Measurements from ENCODE around the gene C16orf92.

Gene C16orf92

DNA sequence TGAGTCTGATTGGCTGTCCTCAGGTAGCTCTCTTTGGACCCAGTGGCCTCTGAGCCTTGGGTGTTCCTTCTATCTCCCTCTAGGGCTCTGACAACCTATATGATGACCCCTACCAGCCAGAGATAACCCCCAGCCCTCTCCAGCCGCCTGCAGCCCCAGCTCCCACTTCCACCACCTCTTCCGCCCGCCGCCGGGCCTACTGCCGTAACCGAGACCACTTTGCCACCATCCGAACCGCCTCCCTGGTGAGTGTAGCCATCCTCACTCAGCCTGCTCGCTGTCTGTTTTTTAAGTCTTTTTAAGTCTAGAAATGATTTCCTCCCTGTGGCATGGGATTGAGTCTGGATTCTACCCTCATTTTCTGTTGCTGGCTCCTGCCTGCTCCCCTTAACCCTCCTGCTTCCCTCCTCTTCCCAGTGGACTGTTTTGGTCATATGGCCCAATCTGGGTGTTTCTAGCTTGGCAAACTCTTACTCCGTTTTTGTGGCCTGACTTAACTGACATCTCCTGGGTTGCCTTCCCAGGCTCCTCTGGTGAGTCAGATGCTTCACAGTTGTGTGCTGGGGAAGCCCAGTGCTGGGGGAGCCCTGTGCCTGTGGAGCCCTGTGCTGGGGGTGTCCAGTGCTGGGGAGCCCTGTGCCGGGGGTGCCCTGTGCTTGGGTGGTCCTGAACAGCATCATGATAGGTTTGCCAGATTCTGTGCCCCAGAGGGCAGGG lies 39.4 kb upstream of the C16orf92 start:
- Histone ChIP-seq H3K9me3 (ENCODE audit: control insufficient read depth in 1 of 2, low read length in 2 of 2) (no peaks in the 10 kb centered on the region), H3K36me3 (ENCODE audit: control insufficient read depth in 1 of 2, insufficient read depth in 2 of 2, low read length in 2 of 2) (peaks cover 85 to 99% of the 10 kb centered on the region in 2 donors), H3K27me3 (ENCODE audit: low read depth, low read length) (no peaks in the 10 kb centered on the region), H3K27ac (ENCODE audit: low read length) (no peak overlapping the region), H3K4me1 (ENCODE audit: control insufficient read depth in 1 of 2, insufficient read depth in 2 of 2, low read length in 2 of 2) (no peaks in the 10 kb centered on the region), H3K4me3 (ENCODE audit: low read depth in 1 of 2, low read length in 2 of 2) (no peak overlapping the region)

DNA sequence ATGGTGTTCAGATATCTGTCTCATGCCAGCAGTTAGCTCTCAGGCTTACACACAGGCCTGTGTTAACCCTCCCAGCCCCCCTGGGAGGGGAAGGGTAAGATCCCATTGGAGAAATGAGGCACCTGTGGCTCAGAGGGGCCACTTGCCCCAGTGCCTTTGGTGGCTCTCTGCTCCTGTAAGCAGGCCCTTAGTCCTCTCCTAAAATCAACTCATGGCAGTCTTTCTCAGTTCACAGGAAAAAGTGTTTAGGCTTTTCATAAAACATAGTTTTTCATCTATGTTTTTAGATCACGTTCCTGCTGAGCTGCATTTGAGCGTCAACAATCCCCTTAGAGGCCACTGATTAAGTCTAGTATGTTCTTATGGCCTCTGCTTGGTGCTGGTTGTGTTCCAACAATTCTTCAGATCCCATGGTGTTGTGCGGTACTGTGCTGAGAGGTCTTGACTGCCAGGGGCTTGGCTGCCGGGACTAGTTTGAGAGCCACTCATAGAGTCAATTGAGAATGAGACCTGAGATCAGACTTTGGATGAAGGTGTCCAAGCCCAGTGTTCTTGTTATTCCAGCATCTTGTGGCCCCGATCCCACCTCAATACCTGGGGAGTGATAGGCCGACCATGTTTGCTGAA lies 38.7 kb upstream of the C16orf92 start:
- Histone ChIP-seq H3K27ac (ENCODE audit: low read length) (no peak overlapping the region), H3K9me3 (ENCODE audit: control insufficient read depth in 1 of 2, low read length in 2 of 2) (no peaks in the 10 kb centered on the region), H3K4me1 (ENCODE audit: control insufficient read depth in 1 of 2, insufficient read depth in 2 of 2, low read length in 2 of 2) (no peaks in the 10 kb centered on the region), H3K27me3 (ENCODE audit: low read depth, low read length) (no peaks in the 10 kb centered on the region), H3K36me3 (ENCODE audit: control insufficient read depth in 1 of 2, insufficient read depth in 2 of 2, low read length in 2 of 2) (peaks cover 79 to 98% of the 10 kb centered on the region in 2 donors), H3K4me3 (ENCODE audit: low read depth in 1 of 2, low read length in 2 of 2) (no peak overlapping the region)

DNA sequence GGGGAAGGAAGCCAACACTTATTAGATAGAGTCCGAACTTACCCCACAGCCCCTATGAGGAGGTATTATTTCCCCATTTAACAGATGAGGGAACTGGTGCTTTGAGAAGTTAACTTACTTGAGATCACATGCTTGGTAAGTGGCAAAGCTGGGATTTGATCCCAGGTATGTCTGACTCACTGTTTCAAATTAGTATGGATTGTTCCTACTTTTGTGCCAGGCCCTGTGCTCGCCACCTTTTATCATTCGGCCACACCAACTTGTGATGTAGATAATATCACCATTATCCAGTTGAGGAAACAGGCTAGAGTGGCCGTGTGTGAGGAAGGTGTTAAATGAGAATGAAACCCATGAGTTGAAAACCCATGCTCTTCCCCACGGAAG lies 38.2 kb upstream of the C16orf92 start:
- H3K4me3 ChIP-seq (ENCODE audit: low read depth in 1 of 2, low read length in 2 of 2) = no peak overlapping the region
- H3K27me3 ChIP-seq (ENCODE audit: low read depth, low read length) = no peaks in the 10 kb centered on the region
- no peaks in the 10 kb centered on the region for H3K4me1 ChIP-seq (ENCODE audit: control insufficient read depth in 1 of 2, insufficient read depth in 2 of 2, low read length in 2 of 2)
- no peaks in the 10 kb centered on the region for H3K9me3 ChIP-seq (ENCODE audit: control insufficient read depth in 1 of 2, low read length in 2 of 2)
- no peak overlapping the region for H3K27ac ChIP-seq (ENCODE audit: low read length)
- H3K36me3 ChIP-seq (ENCODE audit: control insufficient read depth in 1 of 2, insufficient read depth in 2 of 2, low read length in 2 of 2) = peaks cover 79 to 98% of the 10 kb centered on the region in 2 donors

DNA sequence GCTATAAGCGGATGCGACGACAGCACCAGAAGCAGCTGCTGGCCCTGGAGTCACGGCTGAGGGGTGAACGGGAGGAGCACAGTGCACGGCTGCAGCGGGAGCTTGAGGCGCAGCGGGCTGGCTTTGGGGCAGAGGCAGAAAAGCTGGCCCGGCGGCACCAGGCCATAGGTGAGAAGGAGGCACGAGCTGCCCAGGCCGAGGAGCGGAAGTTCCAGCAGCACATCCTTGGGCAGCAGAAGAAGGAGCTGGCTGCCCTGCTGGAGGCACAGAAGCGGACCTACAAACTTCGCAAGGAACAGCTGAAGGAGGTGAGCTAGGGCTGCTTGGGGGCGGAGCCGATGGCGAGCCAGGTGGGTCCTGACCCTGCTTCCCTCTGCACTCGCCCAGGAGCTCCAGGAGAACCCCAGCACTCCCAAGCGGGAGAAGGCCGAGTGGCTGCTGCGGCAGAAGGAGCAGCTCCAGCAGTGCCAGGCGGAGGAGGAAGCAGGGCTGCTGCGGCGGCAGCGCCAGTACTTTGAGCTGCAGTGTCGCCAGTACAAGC lies 37.7 kb upstream of the C16orf92 start:
- peaks cover 76 to 98% of the 10 kb centered on the region in 2 donors for H3K36me3 ChIP-seq (ENCODE audit: control insufficient read depth in 1 of 2, insufficient read depth in 2 of 2, low read length in 2 of 2)
- H3K4me3 ChIP-seq (ENCODE audit: low read depth in 1 of 2, low read length in 2 of 2) = no peak overlapping the region
- no peaks in the 10 kb centered on the region for H3K4me1 ChIP-seq (ENCODE audit: control insufficient read depth in 1 of 2, insufficient read depth in 2 of 2, low read length in 2 of 2)
- H3K27ac ChIP-seq (ENCODE audit: low read length) = no peak overlapping the region
- H3K9me3 ChIP-seq (ENCODE audit: control insufficient read depth in 1 of 2, low read length in 2 of 2) = no peaks in the 10 kb centered on the region
- H3K27me3 ChIP-seq (ENCODE audit: low read depth, low read length) = no peaks in the 10 kb centered on the region

DNA sequence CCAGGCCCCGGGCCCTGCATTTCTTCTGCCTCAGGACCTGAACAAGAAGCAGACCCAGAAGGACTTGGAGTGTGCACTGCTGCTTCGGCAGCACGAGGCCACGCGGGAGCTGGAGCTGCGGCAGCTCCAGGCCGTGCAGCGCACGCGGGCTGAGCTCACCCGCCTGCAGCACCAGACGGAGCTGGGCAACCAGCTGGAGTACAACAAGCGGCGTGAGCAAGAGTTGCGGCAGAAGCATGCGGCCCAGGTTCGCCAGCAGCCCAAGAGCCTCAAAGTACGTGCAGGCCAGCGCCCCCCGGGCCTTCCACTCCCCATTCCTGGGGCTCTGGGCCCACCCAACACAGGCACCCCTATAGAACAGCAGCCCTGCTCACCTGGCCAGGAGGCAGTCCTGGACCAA lies 36.8 kb upstream of the C16orf92 start:
- Histone ChIP-seq H3K9me3 (ENCODE audit: control insufficient read depth in 1 of 2, low read length in 2 of 2) (no peaks in the 10 kb centered on the region), H3K4me1 (ENCODE audit: control insufficient read depth in 1 of 2, insufficient read depth in 2 of 2, low read length in 2 of 2) (no peaks in the 10 kb centered on the region), H3K36me3 (ENCODE audit: control insufficient read depth in 1 of 2, insufficient read depth in 2 of 2, low read length in 2 of 2) (peaks cover 68 to 100% of the 10 kb centered on the region in 2 donors)

DNA sequence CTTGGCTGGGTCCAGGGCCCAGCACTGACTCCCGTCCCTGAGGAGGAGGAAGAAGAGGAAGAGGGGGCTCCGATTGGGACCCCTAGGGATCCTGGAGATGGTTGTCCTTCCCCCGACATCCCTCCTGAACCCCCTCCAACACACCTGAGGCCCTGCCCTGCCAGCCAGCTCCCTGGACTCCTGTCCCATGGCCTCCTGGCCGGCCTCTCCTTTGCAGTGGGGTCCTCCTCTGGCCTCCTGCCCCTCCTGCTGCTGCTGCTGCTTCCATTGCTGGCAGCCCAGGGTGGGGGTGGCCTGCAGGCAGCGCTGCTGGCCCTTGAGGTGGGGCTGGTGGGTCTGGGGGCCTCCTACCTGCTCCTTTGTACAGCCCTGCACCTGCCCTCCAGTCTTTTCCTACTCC lies 36.1 kb upstream of the C16orf92 start:
- H3K27me3 ChIP-seq (ENCODE audit: low read depth, low read length) = no peaks in the 10 kb centered on the region
- no peak overlapping the region for H3K27ac ChIP-seq (ENCODE audit: low read length)

More for the DNA sequence above, 36.8 kb upstream of the C16orf92 start:
- H3K27me3 ChIP-seq (ENCODE audit: low read depth, low read length) = no peaks in the 10 kb centered on the region
- no peak overlapping the region for H3K4me3 ChIP-seq (ENCODE audit: low read depth in 1 of 2, low read length in 2 of 2)
- no peak overlapping the region for H3K27ac ChIP-seq (ENCODE audit: low read length)

DNA sequence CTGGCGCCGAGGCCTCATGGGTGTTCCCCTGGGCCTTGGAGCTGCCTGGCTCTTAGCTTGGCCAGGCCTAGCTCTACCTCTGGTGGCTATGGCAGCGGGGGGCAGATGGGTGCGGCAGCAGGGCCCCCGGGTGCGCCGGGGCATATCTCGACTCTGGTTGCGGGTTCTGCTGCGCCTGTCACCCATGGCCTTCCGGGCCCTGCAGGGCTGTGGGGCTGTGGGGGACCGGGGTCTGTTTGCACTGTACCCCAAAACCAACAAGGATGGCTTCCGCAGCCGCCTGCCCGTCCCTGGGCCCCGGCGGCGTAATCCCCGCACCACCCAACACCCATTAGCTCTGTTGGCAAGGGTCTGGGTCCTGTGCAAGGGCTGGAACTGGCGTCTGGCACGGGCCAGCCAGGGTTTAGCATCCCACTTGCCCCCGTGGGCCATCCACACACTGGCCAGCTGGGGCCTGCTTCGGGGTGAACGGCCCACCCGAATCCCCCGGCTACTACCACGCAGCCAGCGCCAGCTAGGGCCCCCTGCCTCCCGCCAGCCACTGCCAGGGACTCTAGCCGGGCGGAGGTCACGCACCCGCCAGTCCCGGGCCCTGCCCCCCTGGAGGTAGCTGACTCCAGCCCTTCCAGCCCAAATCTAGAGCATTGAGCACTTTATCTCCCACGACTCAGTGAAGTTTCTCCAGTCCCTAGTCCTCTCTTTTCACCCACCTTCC lies 35.5 kb upstream of the C16orf92 start:
- peaks cover 60 to 94% of the 10 kb centered on the region in 2 donors for H3K36me3 ChIP-seq (ENCODE audit: control insufficient read depth in 1 of 2, insufficient read depth in 2 of 2, low read length in 2 of 2)
- no peaks in the 10 kb centered on the region for H3K9me3 ChIP-seq (ENCODE audit: control insufficient read depth in 1 of 2, low read length in 2 of 2)
- H3K27me3 ChIP-seq (ENCODE audit: low read depth, low read length) = no peaks in the 10 kb centered on the region
- no peaks in the 10 kb centered on the region for H3K4me1 ChIP-seq (ENCODE audit: control insufficient read depth in 1 of 2, insufficient read depth in 2 of 2, low read length in 2 of 2)
- H3K27ac ChIP-seq (ENCODE audit: low read length) = no peak overlapping the region
- H3K4me3 ChIP-seq (ENCODE audit: low read depth in 1 of 2, low read length in 2 of 2) = no peak overlapping the region

More for the DNA sequence above, 36.1 kb upstream of the C16orf92 start:
- no peaks in the 10 kb centered on the region for H3K9me3 ChIP-seq (ENCODE audit: control insufficient read depth in 1 of 2, low read length in 2 of 2)
- no peaks in the 10 kb centered on the region for H3K4me1 ChIP-seq (ENCODE audit: control insufficient read depth in 1 of 2, insufficient read depth in 2 of 2, low read length in 2 of 2)
- H3K4me3 ChIP-seq (ENCODE audit: low read depth in 1 of 2, low read length in 2 of 2) = no peak overlapping the region
- peaks cover 61 to 98% of the 10 kb centered on the region in 2 donors for H3K36me3 ChIP-seq (ENCODE audit: control insufficient read depth in 1 of 2, insufficient read depth in 2 of 2, low read length in 2 of 2)

DNA sequence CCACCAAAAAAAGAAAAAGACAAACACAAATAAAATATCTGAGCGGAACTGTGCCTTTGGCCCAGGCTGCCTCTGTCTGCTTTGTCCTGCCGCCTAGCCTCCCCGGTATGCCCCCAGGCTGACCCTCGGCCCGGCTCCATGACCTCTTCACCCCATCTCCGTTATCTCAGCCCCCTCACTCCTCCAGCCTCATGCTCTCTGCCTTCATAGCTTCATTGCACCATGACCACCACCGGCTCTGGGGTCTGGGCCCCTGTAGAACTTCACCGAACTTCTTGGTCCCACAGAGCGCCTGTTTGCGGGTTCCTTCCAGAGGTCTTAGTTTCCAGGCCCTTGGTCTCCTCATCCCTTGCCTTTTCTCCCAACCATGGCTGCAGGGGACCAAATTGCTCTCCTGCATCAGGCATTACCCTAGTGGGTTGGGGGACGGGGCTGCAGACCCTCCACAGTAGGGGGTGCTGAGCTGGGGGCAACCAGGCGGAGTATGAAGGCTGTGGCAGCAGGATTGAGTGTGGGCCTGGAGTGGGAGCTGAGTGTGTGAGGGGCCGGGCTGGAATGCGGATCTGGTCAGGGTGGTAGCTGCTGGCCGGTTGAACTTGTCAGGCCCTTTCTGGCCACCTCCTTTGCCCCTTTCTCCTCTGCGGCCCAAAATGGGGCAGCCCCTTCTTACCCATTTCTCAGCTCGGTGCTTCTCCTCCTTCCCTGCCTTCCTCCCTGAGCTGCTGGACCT lies 34.5 kb upstream of the C16orf92 start:
- no peaks in the 10 kb centered on the region for H3K4me1 ChIP-seq (ENCODE audit: control insufficient read depth in 1 of 2, insufficient read depth in 2 of 2, low read length in 2 of 2)
- no peaks in the 10 kb centered on the region for H3K9me3 ChIP-seq (ENCODE audit: control insufficient read depth in 1 of 2, low read length in 2 of 2)
- no peak overlapping the region for H3K4me3 ChIP-seq (ENCODE audit: low read depth in 1 of 2, low read length in 2 of 2)
- H3K27ac ChIP-seq (ENCODE audit: low read length) = no peak overlapping the region
- no peaks in the 10 kb centered on the region for H3K27me3 ChIP-seq (ENCODE audit: low read depth, low read length)
- H3K36me3 ChIP-seq (ENCODE audit: control insufficient read depth in 1 of 2, insufficient read depth in 2 of 2, low read length in 2 of 2) = peaks cover 60 to 94% of the 10 kb centered on the region in 2 donors

DNA sequence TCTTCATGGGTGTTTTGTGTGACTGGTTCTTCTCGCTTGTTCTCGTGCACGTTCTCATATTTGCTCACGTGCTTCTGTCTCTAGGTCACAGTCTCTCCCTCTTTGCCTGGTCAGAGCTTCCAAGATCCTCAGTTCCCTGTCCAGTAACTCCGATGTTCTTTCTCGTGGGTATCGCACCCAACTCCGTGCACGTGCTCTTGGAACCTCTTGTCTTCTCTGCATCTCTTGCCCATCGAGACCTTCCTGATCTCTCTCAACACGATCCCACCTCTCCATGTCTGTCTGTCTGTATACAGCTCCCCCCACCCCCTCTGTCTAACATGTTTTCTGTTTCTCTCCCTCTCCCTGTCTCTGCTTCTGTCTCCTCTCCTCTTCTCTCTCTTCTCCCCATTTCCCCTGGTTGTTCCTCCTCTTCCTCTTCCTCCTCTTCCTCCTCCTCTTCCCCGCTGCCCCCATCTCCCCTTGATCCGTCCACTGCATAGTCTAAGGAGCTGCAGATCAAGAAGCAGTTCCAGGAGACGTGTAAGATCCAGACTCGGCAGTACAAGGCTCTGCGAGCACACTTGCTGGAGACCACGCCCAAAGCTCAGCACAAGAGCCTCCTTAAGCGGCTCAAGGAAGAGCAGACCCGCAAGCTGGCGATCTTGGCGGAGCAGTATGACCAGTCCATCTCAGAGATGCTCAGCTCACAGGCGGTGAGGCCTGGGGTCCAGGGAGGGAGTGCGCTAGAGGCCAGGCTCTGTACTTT lies 33.7 kb upstream of the C16orf92 start:
- H3K27ac ChIP-seq (ENCODE audit: low read length) = no peak overlapping the region

DNA sequence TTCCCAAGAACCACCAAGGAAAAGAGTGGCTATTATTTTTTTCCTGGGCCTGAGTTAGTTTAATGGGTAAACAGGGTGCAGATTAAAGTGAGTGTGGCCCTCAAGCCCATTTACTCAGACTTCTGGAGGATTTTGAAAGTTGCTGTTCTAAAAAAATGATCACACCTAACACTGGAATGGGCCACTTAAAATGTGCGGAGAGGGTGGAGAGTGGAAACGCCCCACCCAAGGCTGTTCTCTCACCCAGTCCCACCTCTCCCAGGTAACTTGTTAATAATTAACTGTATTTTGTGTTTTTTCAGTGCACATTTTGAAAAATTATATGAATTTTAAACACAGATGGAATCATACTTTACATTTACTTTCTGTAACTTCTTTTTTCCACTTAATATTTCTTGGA lies 33.0 kb upstream of the C16orf92 start:
- Histone ChIP-seq H3K27me3 (ENCODE audit: low read depth, low read length) (no peaks in the 10 kb centered on the region), H3K4me1 (ENCODE audit: control insufficient read depth in 1 of 2, insufficient read depth in 2 of 2, low read length in 2 of 2) (peaks cover 13% of the 10 kb centered on the region in 2 donors), H3K9me3 (ENCODE audit: control insufficient read depth in 1 of 2, low read length in 2 of 2) (no peaks in the 10 kb centered on the region), H3K36me3 (ENCODE audit: control insufficient read depth in 1 of 2, insufficient read depth in 2 of 2, low read length in 2 of 2) (peaks cover 45 to 85% of the 10 kb centered on the region in 2 donors), H3K4me3 (ENCODE audit: low read depth in 1 of 2, low read length in 2 of 2) (no peak overlapping the region), H3K27ac (ENCODE audit: low read length) (no peak overlapping the region)

More for the DNA sequence above, 33.7 kb upstream of the C16orf92 start:
- H3K4me3 ChIP-seq (ENCODE audit: low read depth in 1 of 2, low read length in 2 of 2) = no peak overlapping the region
- no peaks in the 10 kb centered on the region for H3K9me3 ChIP-seq (ENCODE audit: control insufficient read depth in 1 of 2, low read length in 2 of 2)
- peaks cover 6% of the 10 kb centered on the region in 2 donors for H3K4me1 ChIP-seq (ENCODE audit: control insufficient read depth in 1 of 2, insufficient read depth in 2 of 2, low read length in 2 of 2)
- H3K36me3 ChIP-seq (ENCODE audit: control insufficient read depth in 1 of 2, insufficient read depth in 2 of 2, low read length in 2 of 2) = peaks cover 52 to 93% of the 10 kb centered on the region in 2 donors
- H3K27me3 ChIP-seq (ENCODE audit: low read depth, low read length) = no peaks in the 10 kb centered on the region

Data from muscle layer of duodenum (tissue), 2 donors.